Erythroblast (primary cell): Measurements from ENCODE around the gene COL4A4.
"Not testable (repeated sequence)": the region's sequence is repeated elsewhere in the genome, so short reads cannot be mapped to it uniquely, and the experiment has no call there.

Source experiments
- GATA1 ChIP-seq: IDR thresholded peaks from 2 replicates; pipeline ENCODE4 v1.6.1; 2011; ENCODE audit warnings: low read depth, mild to moderate bottlenecking, control low read depth, low read length, moderate library complexity
- POLR2A ChIP-seq: IDR thresholded peaks from 2 replicates; pipeline ENCODE4 v1.6.1; 2011; ENCODE audit warnings: mild to moderate bottlenecking, low read length

DNA sequence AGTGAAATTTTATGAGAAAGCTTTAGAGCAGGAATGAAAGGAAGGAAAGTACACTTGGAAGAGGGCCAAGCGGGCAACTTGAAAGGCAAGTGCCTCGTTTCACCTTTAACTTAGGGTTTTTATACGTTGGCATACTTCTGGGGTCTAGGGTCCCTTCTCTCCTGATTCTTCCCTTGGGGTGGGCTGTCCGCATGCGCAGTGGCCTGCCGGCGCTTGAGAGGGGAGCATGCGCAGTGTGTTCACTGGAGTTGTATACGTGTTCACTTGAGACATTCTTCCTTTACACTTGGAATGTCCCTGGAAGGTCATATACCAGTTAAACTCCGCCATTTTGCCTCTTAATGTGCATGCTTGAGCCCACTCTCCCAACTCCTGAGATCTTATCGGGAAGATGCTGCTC, 7.8 kb upstream of the COL4A4 start:
- not testable (repeated sequence) for TF ChIP-seq POLR2A, GATA1
